ENCODE measurements around the gene RXFP2.

Gene RXFP2

GRCh38 chr13:31719214-31719613 lies 20.1 kb upstream of the RXFP2 start:
- no peak for TF ChIP-seq CTCF (IDR thresholded peaks at IDR 0.05; ENCODE audit: low read depth, low read length, missing control alignments)
- DNase-seq (ENCODE audit: low read depth): no peak
- no peak overlapping the region for H3K4me3 ChIP-seq (ENCODE audit: low read depth, low read length)

- DNase-seq (ENCODE audit: low read depth): no peak
- no peak for TF ChIP-seq CTCF (IDR thresholded peaks at IDR 0.05; ENCODE audit: low read depth, low read length, missing control alignments)
- no peak overlapping the region for H3K4me3 ChIP-seq (ENCODE audit: low read depth, low read length)
These were observed 16.7 kb upstream of the RXFP2 start for GRCh38 chr13:31722673-31723072.

GRCh38 chr13:31725841-31726240 lies 13.5 kb upstream of the RXFP2 start:
- no peak for TF ChIP-seq CTCF (IDR thresholded peaks at IDR 0.05; ENCODE audit: low read depth, low read length, missing control alignments)
- H3K4me3 ChIP-seq (ENCODE audit: low read depth, low read length): no peak overlapping the region
- no peak for DNase-seq (ENCODE audit: low read depth)

DNA sequence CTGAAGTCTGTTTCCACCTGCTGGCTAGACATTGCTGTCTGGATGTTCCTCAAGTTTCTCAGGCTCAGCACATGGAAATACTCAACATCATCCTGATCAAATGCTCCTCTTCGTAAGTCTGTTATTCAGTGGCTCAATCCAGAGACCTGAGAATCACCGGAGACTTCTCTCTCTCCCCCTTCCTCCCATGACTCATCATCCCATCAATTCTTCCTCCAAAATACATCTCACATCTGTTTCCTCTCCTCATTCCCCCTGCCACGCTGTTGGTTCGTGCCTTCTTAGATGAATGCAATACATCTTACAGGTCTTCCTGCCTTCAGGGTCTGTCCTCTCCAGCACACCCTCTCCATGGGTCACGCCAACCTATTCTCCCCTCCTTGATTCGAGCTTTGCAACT lies 7.4 kb upstream of the RXFP2 start:
- no peak for DNase-seq (ENCODE audit: low read depth)
- no peak overlapping the region for H3K4me3 ChIP-seq (ENCODE audit: low read depth, low read length)
- no peak for TF ChIP-seq CTCF (IDR thresholded peaks at IDR 0.05; ENCODE audit: low read depth, low read length, missing control alignments)

DNA sequence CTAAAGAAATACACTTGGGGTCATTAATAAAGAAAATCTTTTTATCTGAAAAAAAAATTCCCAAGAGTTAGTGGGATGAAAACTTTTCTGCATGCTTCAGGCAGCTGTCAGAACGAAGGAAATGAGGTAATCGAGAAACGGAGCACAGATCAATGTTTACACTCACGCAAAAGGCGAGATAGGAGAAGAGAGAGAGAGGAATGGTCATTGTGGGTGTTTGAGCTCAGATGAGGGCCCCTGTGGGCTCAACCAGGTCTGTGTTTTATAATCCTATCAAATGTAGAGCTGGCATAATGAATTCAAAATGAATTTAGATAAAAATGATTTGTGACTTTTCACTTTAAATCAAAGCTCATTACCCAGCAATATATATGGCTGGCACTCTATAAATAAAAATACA lies 6.3 kb upstream of the RXFP2 start:
- no peak for DNase-seq (ENCODE audit: low read depth)
- TF ChIP-seq CTCF (IDR thresholded peaks at IDR 0.05; ENCODE audit: low read depth, low read length, missing control alignments): no peak
- H3K4me3 ChIP-seq (ENCODE audit: low read depth, low read length): no peak overlapping the region

- no peak for TF ChIP-seq CTCF (IDR thresholded peaks at IDR 0.05; ENCODE audit: low read depth, low read length, missing control alignments)
- H3K4me3 ChIP-seq (ENCODE audit: low read depth, low read length): no peak overlapping the region
- no peak for DNase-seq (ENCODE audit: low read depth)
These were observed 5.7 kb upstream of the RXFP2 start for GRCh38 chr13:31733647-31734046.

GRCh38 chr13:31742097-31742734 lies 2.9 kb downstream of the RXFP2 start:
- peak; percentile 94 for TF ChIP-seq CTCF (IDR thresholded peaks at IDR 0.05; ENCODE audit: low read depth, low read length, missing control alignments)
- peak; percentile 5 for DNase-seq (ENCODE audit: low read depth)
- no peak overlapping the region for H3K4me3 ChIP-seq (ENCODE audit: low read depth, low read length)

Measured in GM12864 (cell line).